Sigmoid colon (tissue), 4 donors: Measurements from ENCODE around the gene RPL3.

ENCODE experiments used
- CTCF ChIP-seq, 4 experiments: fragments of 450-650 bp in 3 of 4; fragments of 200-600 bp in 1 of 4; IDR thresholded peaks; one replicate each; pipeline ENCODE4 v1.5.1; 2016 to 2019; ENCODE audit warnings: antibody characterized with exemption in 4 of 4, mild to moderate bottlenecking in 3 of 4, moderate library complexity in 2 of 4
- POLR2A ChIP-seq, 2 donors: fragments of 450-650 bp; IDR thresholded peaks; one replicate each; pipeline ENCODE4 v1.6.1; 2016; ENCODE audit warnings: antibody characterized with exemption in 2 of 2, mild to moderate bottlenecking in 2 of 2, moderate library complexity in 2 of 2
- POLR2AphosphoS5 ChIP-seq, 4 donors: sonication (generic); formaldehyde crosslinking; IDR thresholded peaks; one replicate each; pipeline ENCODE4 v1.6.1; 2017; ENCODE audit warnings: antibody characterized with exemption in 4 of 4

DNA sequence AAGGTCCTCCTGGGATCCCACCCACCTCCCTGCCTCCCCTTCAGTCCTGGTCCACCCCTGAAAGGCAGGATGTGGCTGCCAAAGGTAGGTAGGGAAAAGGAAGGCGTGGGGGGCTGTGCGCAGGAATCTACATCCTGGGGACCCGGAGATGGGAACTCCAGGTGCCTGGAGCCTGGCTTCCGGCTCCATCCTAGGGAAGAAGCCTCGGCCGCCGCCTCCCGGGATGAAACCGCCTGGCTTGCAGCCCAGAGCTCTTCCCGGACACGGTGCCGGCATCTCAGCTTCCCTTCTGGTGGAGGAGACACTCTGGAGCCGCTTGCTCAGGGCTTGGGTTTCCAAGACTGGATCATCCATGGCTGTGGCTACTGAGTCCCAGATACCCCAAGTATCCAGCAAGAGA, 41.4 kb downstream of the RPL3 start:
- no peak for TF ChIP-seq POLR2A (IDR thresholded peaks at IDR 0.05)
- TF ChIP-seq POLR2AphosphoS5 (IDR thresholded peaks at IDR 0.05): no peak
- TF ChIP-seq CTCF (IDR thresholded peaks at IDR 0.05): no peak
